ENCODE data around the gene PTGER4. TPM values are rescaled to one million over a fixed set of nuclear protein-coding genes. Genes with fewer than 3 reads are reported as not detected.
"Not testable (repeated sequence)": the region's sequence is repeated elsewhere in the genome, so short reads cannot be mapped to it uniquely, and the experiment has no call there.

PTGER4 gene
- total RNA-seq, 1 experiment from 2014 or later, result 27.6 TPM

DNA sequence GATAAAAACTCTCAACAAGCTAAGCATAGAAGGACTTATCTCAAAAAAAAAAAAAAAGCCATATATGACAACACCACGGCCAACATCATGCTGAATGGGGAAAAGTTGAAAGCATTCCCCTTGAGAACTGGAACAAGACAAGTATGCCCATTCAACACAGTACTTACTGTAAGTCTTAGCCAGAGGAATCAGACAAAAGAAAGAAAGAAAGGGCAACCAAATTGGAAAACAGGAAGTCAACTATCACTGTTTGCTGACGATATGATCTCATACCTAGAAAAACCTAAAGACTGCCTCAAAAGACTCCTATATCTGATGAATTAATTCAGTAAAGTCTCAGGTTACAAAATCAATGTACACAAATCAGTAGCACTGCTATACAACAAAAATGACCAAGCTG lies 24.6 kb upstream of the PTGER4 start:
- H3K4me3 ChIP-seq, result no peak overlapping the region
- H3K36me3 ChIP-seq, result no peaks in the 10 kb centered on the region
- H3K4me1 ChIP-seq (replicated peaks), result peaks cover 29% of the 10 kb centered on the region
- no peak for DNase-seq (ENCODE audit: low read depth in 1 of 2, low spot score in 2 of 2)
- no peaks in the 10 kb centered on the region for H3K27me3 ChIP-seq (replicated peaks)
- no peaks in the 10 kb centered on the region for H3K9me3 ChIP-seq (replicated peaks)
- no peak overlapping the region for H3K27ac ChIP-seq

DNA sequence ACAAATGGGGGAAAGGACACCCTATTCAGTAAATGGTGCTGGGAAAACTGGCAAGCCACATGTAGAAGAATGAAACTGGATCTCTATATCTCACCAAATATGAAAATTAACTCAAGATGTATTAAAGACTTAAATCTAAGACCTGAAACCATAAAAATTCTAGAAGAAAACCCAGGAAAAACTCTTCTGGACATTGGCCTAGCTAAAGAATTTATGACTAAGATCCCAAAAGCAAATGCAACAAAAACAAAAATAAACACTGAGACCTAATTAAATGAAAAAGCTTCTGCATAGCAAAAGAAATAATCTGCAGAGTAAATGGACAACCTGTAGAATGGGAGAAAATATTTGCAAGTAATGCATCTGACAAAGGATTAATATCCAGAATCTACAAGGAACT lies 23.6 kb upstream of the PTGER4 start:
- H3K4me1 ChIP-seq (replicated peaks), result peaks cover 29% of the 10 kb centered on the region
- not testable (repeated sequence) for H3K36me3 ChIP-seq; H3K27ac ChIP-seq; H3K9me3 ChIP-seq (replicated peaks); H3K4me3 ChIP-seq; H3K27me3 ChIP-seq (replicated peaks)
- DNase-seq (ENCODE audit: low read depth in 1 of 2, low spot score in 2 of 2), result peak in 1 of 2 experiments; percentile 35

DNA sequence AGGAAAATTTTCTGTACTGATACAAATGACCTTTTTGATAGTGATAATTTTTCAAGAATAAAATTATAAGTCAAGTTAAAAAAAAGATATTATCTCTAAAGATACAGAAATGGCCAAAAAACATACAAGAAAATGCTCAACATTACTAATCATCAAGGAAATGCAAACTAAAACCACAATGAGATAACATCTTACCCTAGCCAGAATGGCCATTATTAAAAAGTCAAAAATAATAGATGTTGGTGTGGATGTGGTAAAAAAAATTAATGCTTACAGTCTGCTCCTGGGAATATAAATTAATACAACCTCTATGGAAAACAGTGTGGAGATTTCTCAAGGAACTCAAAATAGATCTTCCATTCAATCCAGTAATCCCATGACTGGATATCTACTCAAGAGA lies 22.9 kb upstream of the PTGER4 start:
- no peak for DNase-seq (ENCODE audit: low read depth in 1 of 2, low spot score in 2 of 2)
- no peaks in the 10 kb centered on the region for H3K9me3 ChIP-seq (replicated peaks)

DNA sequence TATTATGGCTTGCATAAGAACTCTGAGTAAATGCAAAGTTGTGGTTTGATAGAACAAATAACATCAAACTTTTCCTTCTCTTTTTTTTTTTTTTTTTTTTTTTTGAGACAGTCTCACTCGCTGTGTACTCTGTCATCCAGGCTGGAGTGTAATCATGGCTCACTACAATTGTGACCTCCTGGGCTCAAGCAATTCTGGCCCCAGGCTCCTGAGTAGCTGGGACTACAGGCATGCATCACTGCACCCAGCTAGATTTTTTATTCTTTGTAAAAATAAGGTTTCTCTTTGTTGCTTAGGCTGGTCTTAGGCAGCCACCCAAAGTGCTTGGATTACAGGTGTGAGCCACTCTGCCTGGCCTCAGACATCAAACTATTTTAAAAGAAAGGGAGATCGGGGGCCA lies 19.0 kb upstream of the PTGER4 start:
- Histone ChIP-seq H3K36me3 (no peaks in the 10 kb centered on the region), H3K27ac (no peak overlapping the region), H3K9me3 (replicated peaks) (no peaks in the 10 kb centered on the region), H3K4me1 (replicated peaks) (peaks cover 11% of the 10 kb centered on the region), H3K4me3 (no peak overlapping the region), H3K27me3 (replicated peaks) (no peaks in the 10 kb centered on the region)
- no peak for DNase-seq (ENCODE audit: low read depth in 1 of 2, low spot score in 2 of 2)

More for the DNA sequence above, 22.9 kb upstream of the PTGER4 start:
- Histone ChIP-seq H3K27ac (no peak overlapping the region), H3K27me3 (replicated peaks) (no peaks in the 10 kb centered on the region), H3K36me3 (no peaks in the 10 kb centered on the region), H3K4me3 (no peak overlapping the region), H3K4me1 (replicated peaks) (peaks cover 29% of the 10 kb centered on the region)

DNA sequence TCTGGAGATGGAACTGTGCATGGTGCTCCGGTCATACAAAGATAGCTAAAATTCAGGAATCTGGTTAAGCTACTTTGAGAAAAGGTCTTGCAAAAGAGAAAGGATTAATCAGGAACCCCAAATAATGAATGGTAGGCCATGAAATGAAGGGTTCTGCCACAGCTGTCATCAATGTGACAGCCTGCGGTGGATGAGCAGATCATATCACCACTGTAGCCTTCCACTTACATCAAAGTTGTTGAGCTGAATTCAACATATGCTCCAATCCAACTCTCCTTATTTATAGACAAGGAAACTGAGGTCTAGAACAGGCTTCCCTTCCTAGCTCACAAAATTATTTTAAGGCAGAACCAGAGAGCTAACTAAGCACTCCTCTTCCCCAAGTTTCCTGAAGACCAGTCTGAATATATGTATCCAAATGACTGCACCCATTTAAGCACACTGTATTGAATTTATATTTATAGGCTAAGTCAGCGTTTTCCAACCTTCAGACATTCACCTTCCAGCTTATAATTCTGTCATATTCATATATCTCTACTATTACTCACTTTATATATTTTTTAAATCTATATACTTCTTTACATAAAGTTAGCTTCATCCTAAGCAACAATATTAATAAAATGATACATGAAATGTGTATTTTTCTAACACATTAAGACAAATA lies 13.9 kb upstream of the PTGER4 start:
- no peaks in the 10 kb centered on the region for H3K27me3 ChIP-seq (replicated peaks)
- no peak overlapping the region for H3K4me3 ChIP-seq
- no peak overlapping the region for H3K27ac ChIP-seq
- no peak for DNase-seq (ENCODE audit: low read depth in 1 of 2, low spot score in 2 of 2)
- no peaks in the 10 kb centered on the region for H3K9me3 ChIP-seq (replicated peaks)
- H3K36me3 ChIP-seq, result no peaks in the 10 kb centered on the region
- H3K4me1 ChIP-seq (replicated peaks), result no peaks in the 10 kb centered on the region

DNA sequence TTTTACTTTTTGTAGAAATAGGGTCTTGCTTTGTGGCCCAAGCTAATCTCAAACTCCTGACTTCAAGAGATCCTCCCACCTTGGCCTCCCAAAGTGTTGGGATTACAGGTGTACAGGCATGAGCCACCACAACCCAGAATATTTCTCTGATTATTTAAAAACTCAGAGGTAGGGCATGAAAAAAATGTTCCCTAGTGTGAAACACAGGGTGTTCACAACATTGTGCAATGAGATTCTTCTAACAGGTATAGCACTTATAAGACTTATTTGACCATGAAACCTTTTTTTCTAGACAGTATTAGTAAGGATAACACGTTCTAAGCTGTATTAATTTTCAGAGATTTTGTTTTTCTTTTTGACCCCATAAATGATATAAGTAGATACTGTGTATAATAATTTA lies 13.1 kb upstream of the PTGER4 start:
- Histone ChIP-seq H3K4me1 (replicated peaks) (no peaks in the 10 kb centered on the region), H3K27me3 (replicated peaks) (no peaks in the 10 kb centered on the region), H3K36me3 (no peaks in the 10 kb centered on the region), H3K4me3 (no peak overlapping the region), H3K27ac (no peak overlapping the region), H3K9me3 (replicated peaks) (no peaks in the 10 kb centered on the region)
- DNase-seq (ENCODE audit: low read depth in 1 of 2, low spot score in 2 of 2), result no peak

DNA sequence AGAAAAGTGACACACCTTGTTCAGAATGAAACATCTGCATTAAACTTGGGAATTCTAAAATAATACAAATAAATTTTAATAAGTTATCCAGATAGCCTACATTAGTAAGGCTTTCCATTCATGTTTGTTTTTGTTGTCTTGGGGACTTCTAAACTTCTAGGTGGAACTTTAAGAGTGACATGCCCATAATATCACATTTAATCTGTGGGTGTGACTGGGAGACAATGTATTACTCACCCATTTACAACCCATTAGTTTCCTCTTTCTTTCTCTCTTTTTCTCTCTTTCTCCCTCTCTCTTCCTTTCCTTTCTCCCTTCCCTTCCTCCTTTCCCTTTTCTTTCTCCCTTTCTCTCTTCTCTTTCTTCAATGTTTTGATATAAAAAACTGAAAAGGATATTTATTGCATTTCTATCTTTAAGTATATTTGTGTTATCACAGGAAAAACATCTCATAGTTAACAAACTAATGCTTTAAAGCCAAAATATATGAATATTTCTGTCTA lies 12.5 kb upstream of the PTGER4 start:
- no peak overlapping the region for H3K4me3 ChIP-seq
- H3K36me3 ChIP-seq, result no peaks in the 10 kb centered on the region
- no peak for DNase-seq (ENCODE audit: low read depth in 1 of 2, low spot score in 2 of 2)
- no peaks in the 10 kb centered on the region for H3K4me1 ChIP-seq (replicated peaks)
- H3K27ac ChIP-seq, result no peak overlapping the region
- H3K9me3 ChIP-seq (replicated peaks), result no peaks in the 10 kb centered on the region
- H3K27me3 ChIP-seq (replicated peaks), result no peaks in the 10 kb centered on the region

DNA sequence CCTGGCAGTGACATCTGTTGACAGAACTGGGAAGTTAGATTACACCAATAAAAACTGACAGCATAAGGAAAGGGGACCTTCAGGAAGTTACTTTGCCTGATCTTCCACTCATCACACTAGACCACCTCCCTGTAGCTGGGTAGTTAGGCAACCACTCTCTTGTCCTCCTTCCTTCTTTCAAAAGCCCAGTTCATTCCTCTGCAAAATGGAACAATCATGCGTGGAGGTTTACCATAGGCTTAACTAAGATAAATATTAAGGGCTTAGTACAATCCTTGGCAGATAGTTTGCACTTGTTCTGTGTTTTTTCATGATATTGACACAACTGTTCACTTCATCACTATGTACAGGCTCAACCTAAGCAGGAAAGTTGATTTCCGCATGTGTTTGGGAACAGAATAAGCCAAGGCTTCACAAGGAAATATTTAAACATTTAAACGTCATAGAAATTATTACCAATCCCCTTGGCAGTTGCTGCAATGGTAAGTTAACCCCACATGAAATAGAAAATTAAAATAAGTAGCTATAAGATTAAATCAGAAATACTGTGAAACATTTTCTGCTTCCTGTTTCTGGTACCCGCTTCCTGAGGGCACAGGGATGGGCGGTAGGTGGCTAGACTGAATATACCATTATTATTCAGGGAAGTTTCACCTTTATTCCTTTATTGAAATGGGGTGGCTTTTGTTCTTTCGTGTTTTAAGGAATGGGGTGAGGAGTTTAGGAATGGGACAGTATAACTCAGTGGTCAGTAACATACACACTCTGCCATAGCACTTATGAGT lies 9.9 kb upstream of the PTGER4 start:
- Histone ChIP-seq H3K9me3 (replicated peaks) (no peaks in the 10 kb centered on the region), H3K4me3 (no peak overlapping the region), H3K27me3 (replicated peaks) (no peaks in the 10 kb centered on the region), H3K4me1 (replicated peaks) (peaks cover 11% of the 10 kb centered on the region), H3K27ac (no peak overlapping the region), H3K36me3 (no peaks in the 10 kb centered on the region)
- DNase-seq (ENCODE audit: low read depth in 1 of 2, low spot score in 2 of 2), result no peak

DNA sequence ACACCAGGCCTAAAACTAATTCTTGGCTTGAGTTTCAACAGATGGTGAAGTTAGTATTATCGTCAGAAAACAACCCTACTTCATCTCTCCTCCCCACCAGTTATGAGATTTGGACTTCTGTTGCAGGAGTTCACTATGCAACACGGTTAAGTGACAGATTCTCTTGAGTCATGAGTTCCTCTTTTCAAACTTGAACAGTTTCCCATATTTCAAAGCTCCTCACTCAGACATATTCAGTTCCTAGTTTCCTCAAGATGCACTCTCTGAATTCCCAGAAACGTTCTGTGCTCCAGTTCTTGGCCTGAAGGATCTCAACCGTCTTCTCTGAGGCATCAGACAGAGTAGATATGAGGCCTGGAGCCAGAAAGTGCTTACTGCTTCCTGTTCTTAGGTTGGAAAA lies 7.3 kb upstream of the PTGER4 start:
- Histone ChIP-seq H3K36me3 (no peaks in the 10 kb centered on the region), H3K4me3 (no peak overlapping the region), H3K27ac (no peak overlapping the region), H3K27me3 (replicated peaks) (no peaks in the 10 kb centered on the region), H3K4me1 (replicated peaks) (peaks cover 23% of the 10 kb centered on the region), H3K9me3 (replicated peaks) (no peaks in the 10 kb centered on the region)
- no peak for DNase-seq (ENCODE audit: low read depth in 1 of 2, low spot score in 2 of 2)

DNA sequence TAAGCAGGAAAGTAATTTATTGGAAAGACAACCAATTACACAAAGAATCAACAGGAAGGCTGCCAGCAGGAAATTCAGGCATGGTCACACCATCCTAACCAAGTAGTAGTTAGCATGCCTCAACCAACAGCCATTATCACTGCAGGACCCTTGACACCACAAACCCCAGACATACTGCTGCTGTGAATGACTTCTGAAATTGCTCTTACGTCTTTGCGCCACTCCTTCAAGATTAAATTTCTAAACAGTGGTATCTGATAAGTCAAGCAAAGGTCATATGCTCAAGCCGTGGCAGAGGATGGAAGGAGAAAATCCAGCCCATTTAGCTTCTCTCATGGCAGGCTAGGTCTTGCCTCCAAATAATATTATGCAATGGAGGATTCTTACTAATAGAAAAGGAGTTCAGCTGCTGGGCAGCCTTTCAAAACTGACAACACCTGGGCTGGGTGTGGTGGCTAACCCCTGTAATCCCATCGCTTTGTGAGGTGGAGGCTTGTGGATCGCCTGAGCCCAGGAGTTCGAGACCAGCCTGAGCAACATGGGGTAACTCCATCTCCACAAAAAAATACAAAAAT lies 5.0 kb upstream of the PTGER4 start:
- Histone ChIP-seq H3K9me3 (replicated peaks) (no peaks in the 10 kb centered on the region), H3K27ac (no peak overlapping the region), H3K4me3 (no peak overlapping the region), H3K36me3 (no peaks in the 10 kb centered on the region), H3K4me1 (replicated peaks) (peaks cover 26% of the 10 kb centered on the region), H3K27me3 (replicated peaks) (no peaks in the 10 kb centered on the region)
- DNase-seq (ENCODE audit: low read depth in 1 of 2, low spot score in 2 of 2), result no peak

DNA sequence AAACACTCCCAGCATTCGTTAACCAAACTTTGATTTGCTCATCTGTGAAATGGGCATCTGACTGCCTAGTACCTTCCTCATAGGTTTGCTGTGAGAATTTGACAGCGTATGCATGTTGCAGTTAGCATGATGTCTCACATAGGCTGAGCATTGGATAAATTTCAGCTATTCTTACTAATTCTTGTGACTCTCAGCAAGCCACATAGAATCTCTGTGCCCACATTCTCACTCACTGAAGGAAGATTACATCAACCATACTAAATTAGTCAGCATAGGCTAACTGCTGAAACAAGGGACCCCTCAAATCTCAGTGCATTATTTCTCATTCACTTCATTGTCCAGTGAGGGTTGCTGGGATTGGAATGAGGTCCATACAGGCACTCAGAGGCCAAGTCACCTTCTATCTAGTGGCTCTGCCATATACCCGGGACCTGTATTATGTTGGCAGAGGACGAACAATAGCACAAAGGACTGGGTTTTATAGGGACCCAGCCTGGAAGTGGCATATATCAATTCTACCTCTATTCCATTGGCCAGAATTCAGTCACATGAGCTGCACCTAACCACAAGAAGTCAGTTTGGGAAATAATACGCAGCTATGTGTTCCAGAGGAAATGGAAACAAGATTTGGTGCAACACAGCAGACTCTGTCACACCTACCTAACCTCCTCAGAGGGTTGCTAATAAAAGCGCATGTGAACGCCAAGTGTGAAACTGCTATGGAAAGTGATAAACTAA lies 4.2 kb upstream of the PTGER4 start:
- Histone ChIP-seq H3K36me3 (peaks cover 6% of the 10 kb centered on the region; the same call in 1 of the 2 replicates), H3K27ac (no peak overlapping the region), H3K9me3 (replicated peaks) (no peaks in the 10 kb centered on the region), H3K4me1 (replicated peaks) (peaks cover 34% of the 10 kb centered on the region), H3K4me3 (no peak overlapping the region), H3K27me3 (replicated peaks) (no peaks in the 10 kb centered on the region)
- DNase-seq (ENCODE audit: low read depth in 1 of 2, low spot score in 2 of 2), result no peak

DNA sequence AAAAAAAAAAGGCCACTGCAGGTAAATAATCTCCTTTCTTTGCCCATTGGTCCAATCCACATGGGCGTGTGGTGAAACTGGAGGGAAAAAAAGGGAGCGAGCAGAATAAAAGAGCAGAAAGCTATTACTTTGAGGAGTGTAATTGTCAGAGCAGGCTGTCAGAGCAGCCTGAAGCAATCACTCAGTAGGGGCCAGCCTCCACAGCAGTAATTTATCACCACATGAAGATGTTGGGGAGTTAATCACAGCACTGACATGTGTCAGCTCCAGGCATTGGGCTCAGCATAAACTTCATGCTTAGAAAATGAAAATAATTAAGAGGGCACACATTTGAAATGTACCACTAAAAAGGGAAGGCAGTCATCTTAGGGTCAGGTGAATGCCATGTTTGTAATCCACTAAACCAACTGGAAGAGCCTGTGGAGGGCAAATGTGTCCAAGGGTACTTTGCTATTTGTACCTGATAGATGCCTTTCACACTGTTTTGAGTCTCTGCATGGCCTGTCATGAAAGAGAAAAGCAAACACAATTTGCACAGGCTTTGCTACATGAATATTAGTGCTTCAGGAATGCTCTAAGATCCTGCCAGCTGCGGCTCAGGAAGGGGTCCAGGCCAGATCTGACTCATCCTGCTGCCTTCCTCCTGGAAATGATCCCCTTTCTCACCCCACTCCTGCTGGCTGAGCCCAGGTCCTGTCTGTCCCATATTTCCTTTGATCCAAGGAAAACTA lies 2.9 kb upstream of the PTGER4 start:
- Histone ChIP-seq H3K9me3 (replicated peaks) (0 out of 2 replicates have a peak, but pooled peaks cover 6% of the 10 kb centered on the region), H3K4me3 (0 out of 2 replicates have a peak overlapping the region, but pooled peaks have one; percentile 74), H3K27ac (peak overlapping the region; percentile 95), H3K4me1 (replicated peaks) (peaks cover 46% of the 10 kb centered on the region), H3K27me3 (replicated peaks) (no peaks in the 10 kb centered on the region), H3K36me3 (peaks cover 18% of the 10 kb centered on the region)
- DNase-seq (ENCODE audit: low read depth in 1 of 2, low spot score in 2 of 2), result peak; percentile 55 to 71

DNA sequence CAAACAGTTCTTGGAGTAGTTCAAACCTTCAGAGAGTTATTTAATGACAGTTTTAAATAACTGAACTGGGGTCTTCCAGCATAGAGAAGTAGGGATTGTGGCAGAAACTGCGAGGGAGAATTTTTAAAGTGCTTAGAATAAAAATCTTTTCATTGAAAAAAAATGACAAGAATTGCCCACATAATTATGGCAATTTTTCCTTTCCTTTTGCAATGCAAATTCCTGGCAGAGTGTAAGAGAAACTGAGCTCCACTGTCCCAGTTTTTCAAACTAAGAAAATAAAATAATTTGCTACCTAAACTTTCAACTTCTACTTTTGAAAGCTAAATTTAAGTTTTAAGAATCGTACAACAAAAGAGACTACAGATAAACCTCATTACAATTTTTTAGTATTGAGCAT lies 2.3 kb upstream of the PTGER4 start:
- H3K4me3 ChIP-seq, result peak overlapping the region; percentile 74; the same call in 1 of the 2 replicates
- H3K27me3 ChIP-seq (replicated peaks), result no peaks in the 10 kb centered on the region
- peaks cover 24% of the 10 kb centered on the region for H3K36me3 ChIP-seq
- H3K27ac ChIP-seq, result peak overlapping the region; percentile 95
- 0 out of 2 replicates have a peak, but pooled peaks cover 6% of the 10 kb centered on the region for H3K9me3 ChIP-seq (replicated peaks)
- DNase-seq (ENCODE audit: low read depth in 1 of 2, low spot score in 2 of 2), result no peak
- peaks cover 51% of the 10 kb centered on the region for H3K4me1 ChIP-seq (replicated peaks)

Data from SJSA1 (cell line).